Nephron progenitor cell (in vitro differentiated cells): Measurements from ENCODE around the gene NEURL1.
A peak's percentile ranks its signal among the peaks of the same experiment; 100 is the strongest.

Experiments
- DNase-seq: peaks from one replicate; pipeline ENCODE4 v3.0.0; 2021
- H3K27ac Mint-ChIP-seq: 2 replicates; pipeline ENCODE4 v1.8.0; 2021; ENCODE audit warnings: mild to moderate bottlenecking, moderate library complexity, mixed read lengths
- H3K27me3 Mint-ChIP-seq: 2 replicates; pipeline ENCODE4 v1.8.0; 2021; ENCODE audit warnings: mild to moderate bottlenecking, low read depth, mixed read lengths; ENCODE audit not compliant: poor library complexity
- H3K36me3 Mint-ChIP-seq: 2 replicates; pipeline ENCODE4 v1.8.0; 2021; ENCODE audit warnings: low read depth, mixed read lengths
- H3K4me1 Mint-ChIP-seq: 2 replicates; pipeline ENCODE4 v1.8.0; 2021; ENCODE audit warnings: mixed read lengths
- H3K4me3 Mint-ChIP-seq: 2 replicates; pipeline ENCODE4 v1.8.0; 2021; ENCODE audit warnings: mild to moderate bottlenecking, moderate library complexity, mixed read lengths
- H3K9me3 Mint-ChIP-seq: 2 replicates; pipeline ENCODE4 v1.8.0; 2021; ENCODE audit warnings: mild to moderate bottlenecking, moderate library complexity, mixed read lengths
- TF ChIP-seq, protein P1 (sequence below): fragments of 200-600 bp; sonication (generic); IDR thresholded peaks from 2 replicates; pipeline ENCODE4 v1.5.0; 2021; ENCODE audit warnings: antibody characterized with exemption

NEURL1 gene

DNA sequence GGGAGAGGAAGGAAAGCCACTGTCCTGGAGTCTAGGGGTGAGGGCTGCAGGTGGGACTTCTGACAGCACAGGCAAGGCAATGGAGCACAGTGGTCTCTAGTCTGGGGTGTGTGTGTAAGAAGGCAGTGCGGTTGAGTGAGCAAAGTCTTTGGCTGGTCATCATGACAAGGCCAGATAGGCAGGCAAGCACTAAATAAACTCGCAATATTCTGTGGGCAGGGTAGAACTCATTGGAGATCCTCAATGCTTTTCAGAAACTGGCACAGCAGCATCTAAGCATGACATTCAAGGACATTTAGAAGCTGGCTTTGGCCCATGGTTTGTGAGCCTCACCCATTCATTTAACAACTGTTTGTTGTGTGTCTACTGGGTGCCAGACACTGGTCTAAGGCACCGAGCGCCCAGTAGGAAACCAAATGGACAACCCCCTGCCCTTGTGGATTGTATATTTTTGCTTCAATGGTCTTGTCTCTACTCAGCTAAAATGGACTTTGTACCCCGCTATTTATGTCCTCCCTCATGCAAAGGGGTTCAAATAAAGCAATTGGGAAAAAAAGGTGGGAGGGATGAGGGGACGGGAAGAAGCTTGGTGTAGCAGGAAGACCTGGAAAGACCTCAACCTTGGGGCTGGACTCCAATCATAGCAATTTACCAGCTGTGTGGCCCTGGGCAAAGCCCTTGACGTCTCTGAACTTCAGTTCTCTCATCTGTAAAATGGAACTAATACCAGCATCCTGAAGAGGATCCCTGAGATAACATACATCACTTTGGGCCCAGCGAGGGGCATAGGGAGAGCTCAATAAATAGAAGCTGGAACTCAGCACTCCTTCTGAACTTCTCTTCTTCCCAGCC is 116.0 kb downstream of the NEURL1 start:
- H3K27ac Mint-ChIP-seq, result peak overlapping the region; percentile 33
- TF ChIP-seq, protein P1, sequence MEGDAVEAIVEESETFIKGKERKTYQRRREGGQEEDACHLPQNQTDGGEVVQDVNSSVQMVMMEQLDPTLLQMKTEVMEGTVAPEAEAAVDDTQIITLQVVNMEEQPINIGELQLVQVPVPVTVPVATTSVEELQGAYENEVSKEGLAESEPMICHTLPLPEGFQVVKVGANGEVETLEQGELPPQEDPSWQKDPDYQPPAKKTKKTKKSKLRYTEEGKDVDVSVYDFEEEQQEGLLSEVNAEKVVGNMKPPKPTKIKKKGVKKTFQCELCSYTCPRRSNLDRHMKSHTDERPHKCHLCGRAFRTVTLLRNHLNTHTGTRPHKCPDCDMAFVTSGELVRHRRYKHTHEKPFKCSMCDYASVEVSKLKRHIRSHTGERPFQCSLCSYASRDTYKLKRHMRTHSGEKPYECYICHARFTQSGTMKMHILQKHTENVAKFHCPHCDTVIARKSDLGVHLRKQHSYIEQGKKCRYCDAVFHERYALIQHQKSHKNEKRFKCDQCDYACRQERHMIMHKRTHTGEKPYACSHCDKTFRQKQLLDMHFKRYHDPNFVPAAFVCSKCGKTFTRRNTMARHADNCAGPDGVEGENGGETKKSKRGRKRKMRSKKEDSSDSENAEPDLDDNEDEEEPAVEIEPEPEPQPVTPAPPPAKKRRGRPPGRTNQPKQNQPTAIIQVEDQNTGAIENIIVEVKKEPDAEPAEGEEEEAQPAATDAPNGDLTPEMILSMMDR, result no peak
- H3K4me1 Mint-ChIP-seq, result peaks cover 5% of the 10 kb centered on the region
- no peak overlapping the region for H3K4me3 Mint-ChIP-seq
- DNase-seq, result no peak
- peaks cover 78% of the 10 kb centered on the region for H3K36me3 Mint-ChIP-seq
- H3K27me3 Mint-ChIP-seq, result peaks cover 6% of the 10 kb centered on the region
- peaks cover 25% of the 10 kb centered on the region for H3K9me3 Mint-ChIP-seq

DNA sequence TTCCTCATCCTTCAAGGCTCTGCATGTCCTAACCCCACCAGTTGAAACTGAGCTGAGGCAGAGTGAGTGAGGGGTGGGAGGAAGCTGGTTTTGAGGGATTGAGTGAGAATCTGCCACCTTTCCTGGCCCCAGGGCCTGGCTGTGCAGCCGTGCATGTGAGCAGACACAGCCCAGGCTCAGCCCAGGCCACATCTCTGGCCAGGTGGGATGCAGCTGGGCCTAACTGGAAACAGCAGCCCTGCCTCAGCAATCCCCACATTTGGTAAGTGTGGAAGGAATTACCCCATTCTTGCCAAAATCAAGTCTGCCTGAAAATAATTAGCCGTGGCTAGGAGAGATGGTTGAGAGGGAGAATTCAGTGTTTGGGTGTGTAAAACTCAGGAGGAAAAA is 116.6 kb downstream of the NEURL1 start:
- no peak for DNase-seq
- H3K27me3 Mint-ChIP-seq, result peaks cover 6% of the 10 kb centered on the region
- TF ChIP-seq, protein P1, result no peak
- no peak overlapping the region for H3K4me3 Mint-ChIP-seq
- H3K36me3 Mint-ChIP-seq, result peaks cover 76% of the 10 kb centered on the region
- peaks cover 25% of the 10 kb centered on the region for H3K9me3 Mint-ChIP-seq
- H3K4me1 Mint-ChIP-seq, result peaks cover 12% of the 10 kb centered on the region
- no peak overlapping the region for H3K27ac Mint-ChIP-seq

GRCh38 chr10:103610921-103611511 is 117.5 kb downstream of the NEURL1 start:
- H3K9me3 Mint-ChIP-seq, result peaks cover 20% of the 10 kb centered on the region

GRCh38 chr10:103612462-103613365 is 119.2 kb downstream of the NEURL1 start:
- Mint-ChIP-seq H3K27ac (no peak overlapping the region), H3K4me1 (peaks cover 25% of the 10 kb centered on the region), H3K36me3 (peaks cover 61% of the 10 kb centered on the region), H3K27me3 (peaks cover 6% of the 10 kb centered on the region), H3K9me3 (peaks cover 13% of the 10 kb centered on the region), H3K4me3 (no peak overlapping the region)
- DNase-seq, result no peak
- TF ChIP-seq, protein P1, result no peak

More at GRCh38 chr10:103610921-103611511, 117.5 kb downstream of the NEURL1 start:
- H3K4me1 Mint-ChIP-seq, result peaks cover 18% of the 10 kb centered on the region
- peaks cover 68% of the 10 kb centered on the region for H3K36me3 Mint-ChIP-seq
- no peak overlapping the region for H3K27ac Mint-ChIP-seq
- no peak for DNase-seq
- TF ChIP-seq, protein P1, result no peak
- H3K4me3 Mint-ChIP-seq, result no peak overlapping the region
- H3K27me3 Mint-ChIP-seq, result peaks cover 6% of the 10 kb centered on the region

DNA sequence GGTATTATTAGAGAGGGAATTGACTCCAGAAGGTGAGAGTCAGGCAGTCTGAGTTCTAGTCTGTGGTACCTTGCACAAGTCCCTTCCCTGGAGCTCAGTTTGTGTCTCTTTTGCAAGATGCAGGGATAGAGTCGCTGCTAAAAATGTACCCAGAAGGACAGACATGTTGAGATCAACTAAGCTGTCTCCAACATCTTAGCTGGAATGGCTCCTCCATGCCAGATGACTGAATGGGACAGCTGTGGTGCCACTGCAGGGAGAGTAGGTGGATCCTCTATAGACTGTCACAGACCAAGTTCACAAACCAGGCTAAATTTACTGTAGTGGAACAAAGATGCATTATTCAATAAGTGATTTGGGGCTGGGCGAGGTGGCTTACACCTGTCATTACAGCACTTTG is 120.1 kb downstream of the NEURL1 start:
- DNase-seq, result no peak
- no peak overlapping the region for H3K4me3 Mint-ChIP-seq
- H3K27ac Mint-ChIP-seq, result no peak overlapping the region
- peaks cover 6% of the 10 kb centered on the region for H3K27me3 Mint-ChIP-seq
- TF ChIP-seq, protein P1, result no peak
- peaks cover 7% of the 10 kb centered on the region for H3K9me3 Mint-ChIP-seq
- peaks cover 25% of the 10 kb centered on the region for H3K4me1 Mint-ChIP-seq
- H3K36me3 Mint-ChIP-seq, result peaks cover 53% of the 10 kb centered on the region
